Endothelial cell of umbilical vein (primary cell): ENCODE data around the gene ALDH1L1. TPM values are rescaled to one million over a fixed set of nuclear protein-coding genes. Genes with fewer than 3 reads are reported as not detected.

Source experiments
- BruUV-seq: library from RNA; stranded (reverse); fragments of 400-500 nt; replicated peaks from 2 replicates; lab custom pipeline; 2021; lab: Mats Ljungman, UMichigan
- CTCF ChIA-PET: fragments of 300-600, 350-600 bp; sonication (Branson Sonifier 250); formaldehyde crosslinking; loops from one replicate; lab custom pipeline; 2021; ENCODE audit warnings: antibody characterized with exemption, inconsistent platforms; lab: Charles Lee
- POLR2A ChIA-PET: fragments of 300-600, 350-600 bp; sonication (Branson Sonifier 250); formaldehyde crosslinking; loops from one replicate; lab custom pipeline; 2021; ENCODE audit warnings: antibody characterized with exemption, inconsistent platforms; lab: Charles Lee
- DNase-seq: peaks from one replicate; pipeline ENCODE4 v3.0.0-alpha.2; 2011; ENCODE audit warnings: low read depth, low spot score
- FAIRE-seq: peaks from 2 replicates; lab custom pipeline; 2011; peaks lifted over from hg19 to GRCh38; lab: Jason Lieb, UNC
- H2AFZ ChIP-seq: 2 replicates; pipeline ENCODE4 v1.6.0; 2012; ENCODE audit warnings: low read depth, low read length, control low read depth, inconsistent platforms
- H3K27ac ChIP-seq: 2 replicates; pipeline ENCODE4 v1.5.1; 2011; ENCODE audit warnings: low read depth, mild to moderate bottlenecking, control low read depth, low read length, moderate library complexity; ENCODE audit not compliant: insufficient read depth
- H3K27me3 ChIP-seq, 2 experiments: 2 replicates each; pipeline versions ENCODE4 v1.6.0 to v1.6.1; 2011; ENCODE audit warnings: low read length in 2 of 2, mixed read lengths in 1 of 2; ENCODE audit not compliant: control insufficient read depth in 2 of 2, insufficient read depth in 2 of 2
- H3K36me3 ChIP-seq, 2 experiments: 2 replicates in 1 of 2; 3 replicates in 1 of 2; pipeline ENCODE4 v1.5.1; 2011; ENCODE audit warnings: low read length in 2 of 2, mild to moderate bottlenecking in 1 of 2, moderate library complexity in 1 of 2; ENCODE audit not compliant: control insufficient read depth in 2 of 2, insufficient read depth in 2 of 2; ENCODE audit errors: extremely low read depth in 1 of 2
- H3K4me1 ChIP-seq: 3 replicates; pipeline ENCODE4 v1.5.1; 2011; ENCODE audit warnings: mild to moderate bottlenecking, low read length; ENCODE audit not compliant: control insufficient read depth, insufficient read depth; ENCODE audit errors: extremely low read depth
- H3K4me2 ChIP-seq: 2 replicates; pipeline ENCODE4 v1.6.1; 2011; ENCODE audit warnings: low read length, control low read depth, mixed read lengths; ENCODE audit not compliant: insufficient read depth
- H3K4me3 ChIP-seq, 3 experiments: fragments of 200-600 bp in 1 of 3; sonication (generic), shearing (Covaris generic) in 1 of 3; replicated peaks in 1 of 3; 2 replicates each; pipeline ENCODE4 v1.5.1; 2011 to 2016; ENCODE audit warnings: control low read depth in 3 of 3, low read length in 3 of 3, mild to moderate bottlenecking in 2 of 3, inconsistent platforms in 1 of 3, low read depth in 1 of 3, moderate library complexity in 1 of 3; ENCODE audit not compliant: insufficient read depth in 1 of 3
- H3K79me2 ChIP-seq: 2 replicates; pipeline ENCODE4 v1.6.0; 2012; ENCODE audit warnings: low read length, inconsistent platforms; ENCODE audit not compliant: control insufficient read depth, insufficient read depth
- H3K9ac ChIP-seq: replicated peaks from 2 replicates; pipeline ENCODE3; 2011; ENCODE audit warnings: low read length, control low read depth; ENCODE audit not compliant: insufficient read depth; ENCODE audit errors: extremely low read depth
- H3K9me1 ChIP-seq: replicated peaks from 3 replicates; pipeline ENCODE4 v1.6.0; 2011; ENCODE audit warnings: mild to moderate bottlenecking, low read length; ENCODE audit not compliant: control insufficient read depth, insufficient read depth; ENCODE audit errors: extremely low read depth
- H3K9me3 ChIP-seq: replicated peaks from 2 replicates; pipeline ENCODE4 v1.5.1; 2012; ENCODE audit warnings: low read length, inconsistent platforms; ENCODE audit not compliant: control insufficient read depth, insufficient read depth
- H4K20me1 ChIP-seq: replicated peaks from 2 replicates; pipeline ENCODE3; 2011; ENCODE audit warnings: mild to moderate bottlenecking, low read length; ENCODE audit not compliant: control insufficient read depth, insufficient read depth; ENCODE audit errors: extremely low read depth
- CTCF ChIP-seq, 2 donors: IDR thresholded peaks; 1 replicate in 1 of 2; 2 replicates in 1 of 2; pipeline ENCODE4 v1.5.1; 2011; ENCODE audit warnings: low read length in 2 of 2, mild to moderate bottlenecking in 2 of 2, moderate library complexity in 2 of 2, control low read depth in 1 of 2, inconsistent platforms in 1 of 2, low read depth in 1 of 2; ENCODE audit not compliant: insufficient read depth in 1 of 2; ENCODE audit errors: extremely low read depth in 1 of 2
- EZH2 ChIP-seq: IDR thresholded peaks from 2 replicates; pipeline ENCODE4 v1.6.1; 2012; ENCODE audit warnings: borderline replicate concordance, low read depth, mild to moderate bottlenecking, moderate library complexity, low read length, inconsistent platforms; ENCODE audit not compliant: severe bottlenecking
- FOS ChIP-seq: IDR thresholded peaks from 2 replicates; pipeline ENCODE4 v1.6.1; 2011; ENCODE audit warnings: mild to moderate bottlenecking, low read length, moderate library complexity, borderline replicate concordance; ENCODE audit not compliant: insufficient read depth
- GATA2 ChIP-seq: IDR thresholded peaks from 2 replicates; pipeline ENCODE4 v1.7.0; 2011; ENCODE audit warnings: low read depth, mild to moderate bottlenecking, moderate library complexity, mixed read lengths, low read length; ENCODE audit not compliant: insufficient read length, insufficient read depth
- JUN ChIP-seq: IDR thresholded peaks from 2 replicates; pipeline ENCODE4 v1.6.1; 2011; ENCODE audit warnings: borderline replicate concordance, low read depth; ENCODE audit not compliant: insufficient read length, insufficient read depth
- MYC ChIP-seq: IDR thresholded peaks from one replicate; pipeline ENCODE4 v1.6.1; 2011; ENCODE audit warnings: mild to moderate bottlenecking, low read depth, low read length
- POLR2A ChIP-seq: IDR thresholded peaks from 2 replicates; pipeline ENCODE4 v1.6.1; 2012; ENCODE audit warnings: low read depth, mild to moderate bottlenecking, control low read depth, low read length
- POLR2AphosphoS5 ChIP-seq: IDR thresholded peaks from 2 replicates; pipeline ENCODE4 v1.6.1; 2012; ENCODE audit warnings: low read depth, mild to moderate bottlenecking, control low read depth, low read length, moderate library complexity; ENCODE audit not compliant: insufficient read depth
- dilution Hi-C: fragments of 300-500 bp; cut with MboI; formaldehyde crosslinking; loops from one replicate; pipeline ENCODE4 v1.15.0; 2019; ENCODE audit warnings: low sequenced_read_pairs; ENCODE audit not compliant: extremely low pct_ligation_motif_present
- intact Hi-C: fragments of 100-400 bp; cut with micrococcal nuclease; formaldehyde crosslinking; loops from one replicate; pipeline ENCODE4 v1.10.0; 2022
- polyA plus RNA-seq, 4 experiments: library from polyadenylated mRNA; depleted of rRNA in 3 of 4; stranded (reverse) in 3 of 4; unstranded in 1 of 4; fragments of >200 nt; gene quantifications; 2 replicates each; pipeline versions ENCODE4 v1.2.1 to v1.2.3, GENCODE V29; 2011 to 2012; ENCODE audit warnings: missing spikeins in 1 of 4
- total RNA-seq: library from RNA; stranded (reverse); gene quantifications from 2 replicates; pipeline ENCODE4 v1.2.3, GENCODE V29; 2021

Gene ALDH1L1
- total and polyA plus RNA-seq, 2 donors (not counting 3 experiments of a cell fraction or from before 2014, with no cell fraction given), result not detected

DNA sequence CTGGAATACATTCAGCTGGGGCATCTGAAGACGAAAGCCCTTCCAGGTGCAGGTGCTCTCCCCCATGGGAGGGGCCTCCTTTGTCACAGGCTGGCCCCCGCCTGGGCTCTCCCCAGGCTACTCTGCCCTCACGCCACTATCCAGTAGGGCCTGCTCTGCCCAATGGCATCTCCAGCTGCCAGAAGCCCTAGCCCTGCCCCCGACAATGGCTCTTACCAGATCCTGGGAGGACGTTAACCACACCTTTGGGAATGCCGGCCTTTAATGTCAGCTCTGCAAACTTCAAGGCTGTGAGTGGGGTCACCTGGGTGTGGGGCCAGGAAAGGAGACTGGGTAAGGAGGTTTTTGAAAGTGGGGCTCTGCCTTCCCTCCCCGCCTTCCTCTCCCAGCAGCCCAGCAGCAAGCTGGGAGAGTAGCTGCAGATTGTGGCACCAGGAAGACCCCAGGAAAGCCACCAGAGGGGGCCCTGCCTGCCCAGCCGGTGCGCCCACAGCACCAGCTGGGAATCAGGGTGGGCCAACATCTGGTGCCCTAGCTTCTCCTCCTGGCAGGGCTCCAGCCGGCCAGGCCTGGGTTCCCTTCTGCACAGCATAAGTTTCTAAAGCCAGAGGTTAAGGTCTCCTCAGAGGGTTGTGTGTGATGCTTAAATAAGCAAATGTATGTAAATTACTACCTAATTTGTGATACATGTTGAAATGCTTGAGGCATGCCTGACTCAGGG, 56.1 kb downstream of the ALDH1L1 start:
- intact Hi-C loops, result no loop called here
- H3K4me3 ChIP-seq, result no peak overlapping the region
- H3K4me1 ChIP-seq, result peaks cover 2% of the 10 kb centered on the region
- H3K27ac ChIP-seq, result no peak overlapping the region
- CTCF ChIA-PET, result interaction anchor here (1.3 kb wide), 1 partner anchor 10 kb away, joined by 3 read pairs; no protein-coding TSS in a partner anchor
- H3K9me3 ChIP-seq, result no peaks in the 10 kb centered on the region
- dilution Hi-C loops, result no loop called here
- no peak overlapping the region for H3K4me2 ChIP-seq
- DNase-seq (no peak), FAIRE-seq (no peak)
- no peaks in the 10 kb centered on the region for H3K36me3 ChIP-seq
- H3K9ac ChIP-seq, result no peak overlapping the region
- TF ChIP-seq JUN (no peak), MYC (no peak), FOS (no peak), EZH2 (no peak), GATA2 (no peak), CTCF (IDR thresholded peaks at IDR 0.05; ENCODE audit: extremely low read depth in 1 of 2, insufficient read depth in 1 of 2, low read depth in 1 of 2, low read length in 2 of 2) (no peak), POLR2AphosphoS5 (no peak), POLR2A (no peak)
- POLR2A ChIA-PET, result no interaction called here
- BruUV-seq, result no TSS peak
- H4K20me1 ChIP-seq, result no peaks in the 10 kb centered on the region
- H3K27me3 ChIP-seq, result peaks cover 3 to 4% of the 10 kb centered on the region in 2 experiments
- no peaks in the 10 kb centered on the region for H3K9me1 ChIP-seq
- H3K79me2 ChIP-seq, result no peaks in the 10 kb centered on the region
- H2AFZ ChIP-seq, result no peak overlapping the region
